Stimulated activated CD8-positive, alpha-beta memory T cell treated with anti-CD3 and anti-CD28 coated beads, Interleukin-4, amount 100 ng/mL, for 4 hours (primary cell): ENCODE results near the gene TRABD2B.

Experiments
- DNase-seq, 2 donors: peaks; one replicate each; pipeline ENCODE4 v3.0.0-alpha.2; 2020; ENCODE audit warnings: low read depth in 2 of 2, low spot score in 1 of 2

TRABD2B gene

DNA sequence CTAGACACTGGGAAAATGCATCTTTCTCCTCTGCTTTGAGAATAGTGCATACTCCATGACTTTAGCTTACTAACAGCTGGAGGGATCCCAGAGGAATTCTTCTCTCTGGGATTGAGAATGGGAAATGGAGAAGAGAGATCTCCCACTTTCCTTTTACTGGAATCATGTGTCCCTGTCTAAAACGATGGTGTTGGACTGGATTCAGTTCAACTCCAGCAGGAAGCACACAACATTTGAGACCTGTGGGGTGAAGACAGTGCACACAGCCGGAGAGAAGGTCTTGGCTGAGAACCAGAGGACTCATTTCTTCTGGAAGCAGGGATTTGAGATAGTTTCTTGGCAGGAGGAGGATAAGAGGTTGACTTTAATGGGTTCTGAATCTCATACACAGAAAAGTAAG, 58.7 kb downstream of the TRABD2B start:
- DNase-seq = no peak

DNA sequence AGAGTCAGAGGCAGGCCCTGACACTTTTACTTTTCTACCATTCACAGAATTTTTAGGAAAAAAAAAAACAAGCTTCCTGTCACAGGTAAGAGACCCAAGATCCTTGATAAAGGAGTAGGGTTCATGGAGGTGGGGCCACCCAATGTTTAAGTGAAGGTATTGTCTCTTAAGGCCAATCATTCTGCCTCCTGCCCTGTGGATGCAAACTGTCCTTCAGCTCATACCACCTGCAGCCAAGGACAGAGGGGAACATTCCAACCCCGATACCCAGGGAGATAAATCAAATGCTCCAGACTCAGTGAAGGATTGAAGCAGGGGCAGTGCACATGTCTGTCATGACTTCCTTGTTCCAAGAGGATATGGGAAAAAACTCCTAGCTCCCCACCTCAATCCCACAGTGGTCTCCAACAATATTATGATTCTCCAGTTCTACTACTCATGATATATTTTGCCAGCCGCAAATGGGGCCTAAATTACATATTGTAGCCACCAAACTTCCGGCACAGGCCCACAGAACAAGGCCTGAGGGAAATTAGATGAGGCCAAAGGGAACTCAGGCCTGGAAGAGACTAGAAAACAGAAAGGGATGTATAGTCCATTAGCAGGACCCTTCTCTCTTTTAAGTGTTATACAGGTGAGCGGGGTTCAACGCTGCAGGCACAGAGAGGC, 59.5 kb downstream of the TRABD2B start:
- DNase-seq = no peak

DNA sequence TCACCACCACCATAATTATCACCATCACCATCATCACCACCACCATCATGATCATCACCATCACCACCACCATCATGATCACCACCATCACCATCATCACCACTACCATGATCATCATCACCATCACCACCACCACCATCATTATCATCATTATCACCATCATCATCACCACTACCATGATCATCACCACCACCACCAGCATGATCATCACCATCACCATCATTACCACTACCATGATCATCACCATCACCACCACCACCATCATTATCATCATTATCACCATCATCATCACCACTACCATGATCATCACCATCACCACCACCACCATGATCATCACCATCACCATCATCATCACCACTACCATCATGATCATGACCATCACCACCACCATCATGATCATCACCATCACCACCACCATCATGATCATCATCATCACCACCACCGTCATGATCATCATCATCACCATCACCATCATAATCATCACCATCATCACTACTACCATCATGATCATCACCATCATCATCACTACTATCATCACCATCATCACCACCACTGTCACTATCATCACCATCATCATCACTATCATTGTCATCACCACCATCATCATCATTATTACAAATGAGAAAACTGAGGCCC, 60.2 kb downstream of the TRABD2B start:
- DNase-seq = no peak

DNA sequence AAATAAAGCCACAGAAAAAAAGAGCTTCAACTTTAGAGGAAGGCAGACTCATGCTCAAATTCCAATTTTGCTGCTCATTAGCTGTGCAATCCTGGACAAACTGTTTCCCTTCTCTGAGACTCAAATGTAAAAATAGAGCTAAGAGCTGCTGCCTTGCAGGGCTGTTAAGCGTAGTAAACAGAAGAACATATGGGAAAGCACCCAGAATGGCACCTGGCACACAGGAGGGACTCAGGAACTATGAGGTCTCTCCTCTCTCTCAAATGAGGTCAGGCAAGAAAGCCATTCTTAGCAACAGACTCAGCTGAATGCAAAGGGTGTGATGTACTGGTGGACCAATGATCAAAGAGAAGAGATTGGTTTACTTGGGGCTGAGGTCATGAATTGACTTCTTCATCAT, 61.3 kb downstream of the TRABD2B start:
- no peak for DNase-seq

GRCh38 chr1:47935163-47935562, 62.0 kb downstream of the TRABD2B start:
- DNase-seq = no peak

GRCh38 chr1:47934243-47934805, 62.9 kb downstream of the TRABD2B start:
- DNase-seq = no peak

DNA sequence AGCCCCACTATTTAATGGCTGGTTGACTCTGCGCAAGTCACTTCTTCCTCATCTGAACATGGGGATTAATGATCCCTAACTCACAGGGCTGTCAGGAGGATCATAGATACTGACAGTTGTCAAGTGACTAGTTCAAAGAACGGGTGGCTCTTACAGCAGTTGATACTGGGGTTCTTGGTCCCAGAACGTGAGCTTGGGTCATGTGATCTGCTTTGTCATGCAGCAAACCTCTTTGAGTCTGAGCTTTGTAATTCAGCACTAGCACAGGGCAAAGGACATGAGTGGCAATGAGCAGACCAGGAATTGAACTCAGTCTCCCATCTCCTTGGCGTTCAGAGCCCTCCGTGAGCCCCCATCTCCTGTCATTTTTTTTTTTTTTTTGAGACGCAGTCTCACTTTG, 64.4 kb downstream of the TRABD2B start:
- no peak for DNase-seq

GRCh38 chr1:47931395-47931794, 65.8 kb downstream of the TRABD2B start:
- DNase-seq = no peak

DNA sequence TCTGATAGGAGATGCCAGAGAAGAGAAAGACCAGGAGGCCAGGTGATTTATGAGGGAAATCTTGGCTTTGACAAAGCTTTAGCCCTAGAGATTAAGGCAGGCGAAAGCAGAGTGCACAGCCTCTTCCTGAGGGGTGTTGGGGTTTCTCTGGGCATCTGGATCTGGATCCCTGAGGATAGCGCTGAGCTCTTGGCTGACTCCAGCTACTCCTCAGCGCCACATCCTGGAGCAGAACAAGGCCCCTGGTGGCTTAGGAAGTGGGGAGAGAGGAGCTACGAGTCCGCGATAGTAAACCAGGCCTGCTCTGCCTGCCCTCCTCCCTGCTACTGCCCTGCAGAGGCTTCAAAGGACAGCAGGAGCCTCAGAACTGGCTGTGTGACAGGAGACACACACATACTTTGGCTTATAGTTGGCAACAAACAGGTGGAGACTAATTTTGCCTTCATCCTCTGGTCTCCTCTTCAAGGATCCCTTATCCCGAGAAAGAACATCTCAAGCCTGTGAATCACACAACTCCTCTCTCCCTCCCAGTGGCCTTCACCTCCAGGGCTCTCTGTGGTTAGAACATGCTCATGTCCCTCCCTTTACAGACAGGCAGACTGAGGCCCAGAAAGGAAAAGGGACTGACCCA, 66.9 kb downstream of the TRABD2B start:
- no peak for DNase-seq

GRCh38 chr1:47927165-47927564, 70.0 kb downstream of the TRABD2B start:
- DNase-seq = no peak

DNA sequence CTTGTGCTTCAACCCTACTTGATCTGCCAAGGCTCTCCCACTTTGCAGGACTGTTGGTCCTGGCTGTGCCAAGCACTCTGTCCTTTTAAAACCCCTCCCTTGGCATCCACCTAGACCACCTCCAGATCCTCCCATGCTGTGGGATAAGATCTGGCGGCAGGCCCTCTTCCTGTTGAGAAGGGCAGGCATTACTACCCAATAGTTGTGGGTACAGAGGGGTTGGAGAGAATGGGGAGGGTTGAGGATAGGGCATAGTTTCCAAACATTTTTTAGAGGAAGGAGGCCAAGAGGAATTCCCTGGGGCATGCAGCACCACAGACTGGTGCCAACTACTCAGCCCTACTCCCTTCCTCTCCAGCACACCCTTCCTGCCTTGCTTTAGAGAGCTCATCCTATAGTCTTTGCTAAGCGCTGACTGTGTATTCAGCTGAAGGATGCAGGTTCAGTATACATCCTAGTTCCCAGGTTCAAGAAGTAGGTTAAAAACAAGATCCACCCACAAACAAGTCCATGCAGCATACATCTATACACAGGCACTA, 70.7 kb downstream of the TRABD2B start:
- no peak for DNase-seq

DNA sequence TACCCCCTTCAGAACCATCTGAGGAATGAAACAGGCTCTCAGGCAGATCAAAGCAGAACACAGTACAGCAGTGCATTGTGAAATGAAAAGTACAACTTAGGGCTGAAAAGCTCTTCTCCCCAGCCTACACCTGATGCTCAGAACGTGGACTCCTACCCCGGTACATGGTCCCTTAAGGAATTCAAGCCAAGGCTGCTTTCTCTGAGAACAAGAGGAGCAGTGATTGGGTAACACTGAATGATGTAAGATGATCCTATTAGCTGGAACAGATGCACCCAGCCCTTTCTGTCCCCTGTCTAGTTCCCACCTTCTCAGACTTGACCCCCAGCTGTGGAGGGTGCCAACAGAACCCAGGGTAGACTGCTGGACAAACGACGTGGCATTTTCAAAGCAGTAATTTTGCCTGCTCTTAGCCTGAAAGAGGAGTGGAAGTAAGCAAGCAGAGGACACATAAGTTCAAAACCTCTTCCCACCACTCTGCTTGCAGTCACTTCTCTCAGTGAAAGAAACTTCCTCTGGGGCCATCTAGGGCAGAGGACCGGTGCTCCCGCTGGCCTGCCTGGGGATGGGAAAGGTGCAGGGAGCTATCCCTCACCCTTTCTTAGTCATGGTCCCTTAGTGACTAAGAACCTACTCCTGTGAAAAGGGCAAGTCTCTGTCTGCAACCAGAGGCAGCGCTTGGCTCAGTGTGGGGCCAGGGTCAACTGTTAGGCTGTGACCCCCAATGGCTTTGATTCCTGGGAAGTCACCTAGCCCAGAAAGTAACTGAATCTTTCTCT, 72.7 kb downstream of the TRABD2B start:
- no peak for DNase-seq

- no peak for DNase-seq
These were observed 75.2 kb downstream of the TRABD2B start for GRCh38 chr1:47921935-47922415.

DNA sequence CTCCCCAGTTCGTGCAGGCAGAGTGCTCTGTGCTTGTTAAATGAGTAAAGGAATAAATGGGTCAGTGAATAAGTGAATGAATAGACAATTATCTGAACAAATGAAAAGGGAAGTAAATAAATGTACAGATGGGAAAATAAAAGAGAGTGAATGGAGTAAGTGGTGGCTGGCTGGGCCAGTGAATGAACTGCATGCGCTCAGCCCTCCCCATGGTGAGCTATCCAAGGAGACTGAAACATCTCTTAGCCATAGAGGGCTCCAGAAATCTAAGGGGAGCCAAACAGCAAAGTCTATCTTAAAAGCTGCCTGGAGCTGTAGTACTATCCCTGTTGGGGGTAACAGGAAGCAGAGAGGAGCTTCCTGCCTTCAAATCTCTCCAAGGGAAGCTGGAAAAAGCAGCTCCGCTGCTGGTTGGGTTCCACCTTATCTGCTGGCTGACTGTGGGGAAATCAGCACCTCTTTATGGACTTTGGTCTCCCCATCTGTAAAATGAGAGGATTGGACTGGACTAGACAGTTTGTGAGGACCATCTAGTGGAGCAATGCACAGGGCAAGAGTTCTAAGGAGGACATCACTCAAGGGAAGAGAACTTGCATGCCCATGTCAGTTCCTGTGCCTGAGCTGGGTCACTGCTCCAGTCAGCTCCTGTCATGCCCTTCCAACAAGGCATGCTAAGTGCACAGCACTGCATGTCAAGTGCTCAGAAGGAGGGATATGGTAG, 77.9 kb downstream of the TRABD2B start:
- DNase-seq = no peak

GRCh38 chr1:47918257-47918867, 78.8 kb downstream of the TRABD2B start:
- no peak for DNase-seq

GRCh38 chr1:47917687-47918086, 79.5 kb downstream of the TRABD2B start:
- DNase-seq = no peak

GRCh38 chr1:47915677-47916353, 81.4 kb downstream of the TRABD2B start:
- DNase-seq = no peak

DNA sequence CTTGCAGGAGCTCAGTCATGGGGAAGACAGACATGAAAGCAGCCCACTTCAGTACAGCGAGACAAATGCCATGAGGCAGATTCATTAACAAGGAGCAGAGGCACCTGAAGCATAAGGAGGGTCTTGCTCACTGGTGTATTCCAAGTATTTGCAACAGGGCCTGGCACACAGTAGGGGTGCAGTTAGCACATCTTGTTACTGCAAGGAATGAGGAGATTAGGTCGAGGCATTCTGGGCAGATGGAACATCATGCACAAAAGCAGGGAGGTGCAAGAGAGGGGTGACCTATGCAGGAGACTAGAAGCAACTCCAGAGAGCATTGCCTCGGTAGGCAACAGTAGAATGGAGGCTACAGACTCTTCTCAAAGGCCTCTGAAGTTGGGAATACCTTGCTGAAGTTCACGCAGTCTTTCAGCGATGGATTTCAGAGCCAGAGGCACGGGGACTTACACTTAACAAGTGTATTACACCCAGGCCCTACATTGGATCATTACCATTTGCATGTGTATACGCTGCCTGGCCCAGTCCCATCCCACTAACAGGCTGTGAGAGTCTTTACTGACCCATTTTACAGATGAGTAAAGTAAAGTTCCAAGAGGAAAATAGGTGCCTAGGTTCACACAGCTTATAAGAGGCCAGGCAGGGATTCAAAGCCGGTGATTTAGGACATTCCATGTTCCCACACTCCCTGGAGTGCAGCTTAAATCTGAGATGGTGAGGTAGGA, 82.1 kb downstream of the TRABD2B start:
- DNase-seq = no peak
